OCI-M1 (cell line): ENCODE data around the gene CCDC88B.

Source experiments
- DNase-seq: peaks from one replicate; lab custom pipeline; 2025; lab: John Stamatoyannopoulos, UW

CCDC88B gene, protein sequence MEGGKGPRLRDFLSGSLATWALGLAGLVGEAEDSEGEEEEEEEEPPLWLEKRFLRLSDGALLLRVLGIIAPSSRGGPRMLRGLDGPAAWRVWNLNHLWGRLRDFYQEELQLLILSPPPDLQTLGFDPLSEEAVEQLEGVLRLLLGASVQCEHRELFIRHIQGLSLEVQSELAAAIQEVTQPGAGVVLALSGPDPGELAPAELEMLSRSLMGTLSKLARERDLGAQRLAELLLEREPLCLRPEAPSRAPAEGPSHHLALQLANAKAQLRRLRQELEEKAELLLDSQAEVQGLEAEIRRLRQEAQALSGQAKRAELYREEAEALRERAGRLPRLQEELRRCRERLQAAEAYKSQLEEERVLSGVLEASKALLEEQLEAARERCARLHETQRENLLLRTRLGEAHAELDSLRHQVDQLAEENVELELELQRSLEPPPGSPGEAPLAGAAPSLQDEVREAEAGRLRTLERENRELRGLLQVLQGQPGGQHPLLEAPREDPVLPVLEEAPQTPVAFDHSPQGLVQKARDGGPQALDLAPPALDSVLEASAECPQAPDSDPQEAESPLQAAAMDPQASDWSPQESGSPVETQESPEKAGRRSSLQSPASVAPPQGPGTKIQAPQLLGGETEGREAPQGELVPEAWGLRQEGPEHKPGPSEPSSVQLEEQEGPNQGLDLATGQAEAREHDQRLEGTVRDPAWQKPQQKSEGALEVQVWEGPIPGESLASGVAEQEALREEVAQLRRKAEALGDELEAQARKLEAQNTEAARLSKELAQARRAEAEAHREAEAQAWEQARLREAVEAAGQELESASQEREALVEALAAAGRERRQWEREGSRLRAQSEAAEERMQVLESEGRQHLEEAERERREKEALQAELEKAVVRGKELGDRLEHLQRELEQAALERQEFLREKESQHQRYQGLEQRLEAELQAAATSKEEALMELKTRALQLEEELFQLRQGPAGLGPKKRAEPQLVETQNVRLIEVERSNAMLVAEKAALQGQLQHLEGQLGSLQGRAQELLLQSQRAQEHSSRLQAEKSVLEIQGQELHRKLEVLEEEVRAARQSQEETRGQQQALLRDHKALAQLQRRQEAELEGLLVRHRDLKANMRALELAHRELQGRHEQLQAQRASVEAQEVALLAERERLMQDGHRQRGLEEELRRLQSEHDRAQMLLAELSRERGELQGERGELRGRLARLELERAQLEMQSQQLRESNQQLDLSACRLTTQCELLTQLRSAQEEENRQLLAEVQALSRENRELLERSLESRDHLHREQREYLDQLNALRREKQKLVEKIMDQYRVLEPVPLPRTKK (N-terminal part only)

DNA sequence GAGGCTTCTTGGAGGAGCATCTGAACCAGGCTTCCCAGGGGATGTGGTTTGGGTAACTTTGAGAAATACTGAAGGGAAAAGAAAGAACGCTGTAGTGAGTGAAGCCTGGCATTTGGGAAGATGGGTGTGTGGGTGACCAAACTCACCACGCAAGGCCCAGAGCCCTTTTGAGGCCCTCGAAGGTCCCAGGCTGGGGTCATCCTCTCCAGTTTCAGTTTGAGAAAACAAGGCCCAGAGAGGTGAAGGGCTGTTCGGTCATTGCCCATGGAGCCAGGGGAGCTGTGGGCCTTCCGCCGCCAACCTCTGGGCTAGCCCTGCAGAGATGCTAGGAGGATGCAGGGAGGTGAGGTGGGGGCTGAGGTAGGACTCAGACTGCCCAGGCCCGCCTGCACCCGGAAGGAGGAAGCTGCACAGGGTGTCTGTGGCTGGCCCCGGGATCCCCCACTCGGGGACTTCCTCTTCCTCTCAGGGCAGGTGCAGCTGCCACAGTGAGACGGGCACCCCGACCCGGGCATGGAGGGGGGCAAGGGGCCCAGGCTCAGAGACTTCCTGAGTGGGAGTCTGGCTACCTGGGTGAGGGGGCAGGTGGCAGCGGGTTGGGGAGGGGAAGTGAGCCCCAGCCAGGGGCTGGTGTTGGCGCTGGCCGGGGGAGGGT lies at the start of gene CCDC88B:
Gene CCDC88B, plus strand, starts transcription at position 451 of the 655 bp plus-strand sequence. Its CDS starts 63 bp downstream, at position 514.
- peak; percentile 46 for DNase-seq

DNA sequence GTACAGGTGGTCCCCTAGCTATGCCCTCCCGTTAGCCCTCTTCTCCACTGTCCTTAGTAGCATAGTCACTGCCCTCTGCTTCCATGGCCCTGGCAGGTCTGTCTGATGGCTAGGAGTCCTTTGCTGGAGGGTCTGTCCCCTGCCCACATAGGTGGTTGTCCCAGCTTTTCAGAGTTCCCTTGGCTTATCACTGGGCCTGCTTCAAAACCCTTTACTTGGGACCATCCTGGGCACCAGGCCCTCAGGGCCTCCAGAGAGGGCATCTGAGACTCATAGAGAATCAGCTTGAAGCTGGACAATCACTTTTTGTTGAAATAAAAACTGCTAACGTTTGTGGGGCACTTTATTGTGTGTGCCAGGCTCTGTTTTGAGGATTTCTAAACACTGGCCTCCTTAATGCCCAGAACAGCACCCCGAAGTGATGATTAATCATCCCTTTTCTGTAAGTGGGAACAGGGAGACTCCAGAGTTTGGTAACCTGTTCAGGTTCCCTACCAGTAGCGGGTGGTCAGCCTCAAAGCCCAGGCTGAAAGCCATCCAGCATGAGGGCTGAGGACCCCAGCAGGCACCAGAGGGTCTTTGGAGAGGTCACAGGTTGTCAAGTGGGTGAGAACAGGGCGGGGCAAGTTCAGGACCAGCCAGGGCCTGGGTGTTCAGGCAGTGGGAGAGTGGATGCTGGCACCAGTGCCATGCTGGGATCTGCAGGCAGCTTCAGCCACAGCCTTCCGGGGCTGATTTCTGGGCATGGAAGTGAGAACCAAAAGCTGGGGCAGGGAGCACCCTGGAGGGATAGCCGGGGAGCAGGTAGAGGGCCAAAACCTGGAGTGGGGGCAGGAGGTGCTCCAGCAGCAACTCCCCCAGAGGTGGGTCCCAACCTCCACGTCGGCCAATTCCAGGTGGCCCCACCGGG lies 49.4 kb upstream of the CCDC88B start:
- no peak for DNase-seq

DNA sequence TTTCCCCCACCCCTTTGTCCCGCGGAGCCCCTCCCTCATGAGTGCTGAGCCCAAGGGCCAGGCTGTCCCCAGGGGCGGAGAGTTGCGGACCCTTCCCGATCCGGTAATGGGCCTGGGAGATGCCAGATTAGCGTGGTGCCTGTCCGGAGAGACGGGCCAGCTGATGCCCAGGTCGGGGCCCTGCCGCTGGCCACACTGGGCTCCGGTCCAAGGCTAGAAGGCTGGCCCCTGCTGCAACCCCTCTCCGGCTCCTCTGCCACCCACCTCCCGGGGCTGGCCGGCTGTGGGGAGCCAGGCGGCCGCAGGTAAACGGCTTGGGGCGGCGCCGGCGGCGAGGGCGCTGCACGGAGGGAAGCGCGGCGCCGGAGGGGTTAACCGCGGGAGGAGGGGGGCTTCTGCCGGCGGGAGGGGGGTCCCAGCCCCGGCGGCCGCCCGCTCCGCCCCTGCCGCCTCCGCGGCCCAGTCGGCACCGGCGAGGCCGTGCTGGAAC lies 48.7 kb upstream of the CCDC88B start, which contains the start of gene KCNK4:
Gene KCNK4, plus strand, starts transcription at position 41 of the 490 bp plus-strand sequence. CDS start 1,717 bp downstream, outside the sequence.
- no peak for DNase-seq

DNA sequence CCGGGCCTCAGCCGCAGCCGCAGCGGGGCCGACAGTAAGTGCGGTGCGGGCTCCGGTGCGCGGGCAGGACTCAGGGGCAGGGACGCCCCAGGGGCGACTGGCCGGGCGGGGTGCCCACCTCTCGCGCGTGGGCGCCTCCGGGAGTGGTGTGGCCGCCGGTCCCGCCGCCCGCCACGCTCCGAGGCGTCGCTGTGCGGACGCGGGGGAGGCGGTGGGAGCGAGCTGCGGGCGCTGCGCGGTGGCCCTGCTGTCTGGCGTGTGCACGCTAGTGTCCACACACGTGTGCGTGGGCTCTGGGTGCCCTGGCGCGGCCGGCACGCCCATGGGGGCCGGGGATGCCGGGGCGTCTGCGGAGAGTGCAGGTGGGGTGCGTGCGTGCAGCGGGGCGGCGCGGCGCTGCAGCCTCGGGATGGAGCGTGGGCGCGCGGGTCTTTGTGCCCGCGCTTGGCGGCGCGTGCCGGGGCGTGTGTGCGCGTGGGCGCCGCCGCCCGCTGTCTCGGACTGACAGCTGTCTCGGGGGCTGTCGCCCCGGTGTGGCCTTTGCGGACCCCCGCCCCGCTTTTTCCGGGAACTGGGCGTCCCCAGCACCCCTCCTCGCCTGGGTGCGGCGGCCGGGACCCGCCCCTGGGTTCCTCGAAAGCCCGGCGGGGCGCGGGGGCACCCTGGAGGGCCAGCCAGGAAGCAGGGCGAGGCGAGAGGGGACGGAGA lies 48.1 kb upstream of the CCDC88B start:
- DNase-seq: no peak

DNA sequence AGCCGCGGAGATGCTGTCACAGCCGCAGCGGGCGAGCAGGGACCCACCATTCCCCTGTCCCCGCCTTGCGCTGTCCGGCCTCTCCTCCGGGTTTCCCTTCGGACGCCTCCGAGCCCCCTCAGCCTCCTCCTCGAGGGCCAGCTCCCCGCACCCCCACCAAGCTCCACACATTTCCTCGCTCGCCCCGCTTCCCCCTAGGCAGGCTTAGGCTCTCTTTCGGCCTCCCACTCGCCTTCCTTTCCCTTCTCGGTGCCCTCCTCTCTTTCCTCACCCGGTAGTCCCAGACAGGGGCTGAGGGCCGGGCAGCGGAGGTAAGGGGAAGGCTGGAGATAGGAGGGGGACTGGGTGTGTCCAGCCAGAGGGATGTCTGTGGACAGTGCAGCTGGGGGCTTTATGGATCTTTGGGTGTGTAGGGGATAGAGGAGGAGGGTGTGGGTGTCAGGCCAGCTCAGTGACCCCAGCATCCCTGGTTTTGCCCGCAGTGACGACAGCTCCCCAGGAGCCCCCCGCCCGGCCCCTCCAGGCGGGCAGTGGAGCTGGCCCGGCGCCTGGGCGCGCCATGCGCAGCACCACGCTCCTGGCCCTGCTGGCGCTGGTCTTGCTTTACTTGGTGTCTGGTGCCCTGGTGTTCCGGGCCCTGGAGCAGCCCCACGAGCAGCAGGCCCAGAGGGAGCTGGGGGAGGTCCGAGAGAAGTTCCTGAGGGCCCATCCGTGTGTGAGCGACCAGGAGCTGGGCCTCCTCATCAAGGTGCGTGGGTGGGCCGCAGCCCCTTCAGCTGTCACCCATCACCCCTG lies 47.3 kb upstream of the CCDC88B start:
- no peak for DNase-seq

DNA sequence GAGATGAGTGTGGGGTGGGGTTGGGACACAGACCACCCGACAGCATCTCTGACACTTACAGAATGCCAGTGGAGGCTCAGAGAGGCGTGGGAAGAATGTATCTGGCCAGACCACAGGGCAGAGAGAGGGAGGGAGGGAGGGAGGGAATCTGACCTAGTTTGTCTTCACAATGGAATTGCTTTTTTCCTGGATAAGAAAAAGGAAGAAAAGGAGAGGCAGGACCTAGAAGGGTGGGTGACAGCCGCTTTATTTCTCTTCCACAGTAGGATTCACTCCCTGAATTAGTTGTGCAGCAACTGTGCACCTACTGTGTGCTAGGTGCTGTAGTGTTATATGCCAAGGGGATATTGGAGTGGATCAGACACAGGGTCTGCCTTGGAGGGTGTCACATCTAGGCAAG lies 45.2 kb upstream of the CCDC88B start:
- DNase-seq: no peak

DNA sequence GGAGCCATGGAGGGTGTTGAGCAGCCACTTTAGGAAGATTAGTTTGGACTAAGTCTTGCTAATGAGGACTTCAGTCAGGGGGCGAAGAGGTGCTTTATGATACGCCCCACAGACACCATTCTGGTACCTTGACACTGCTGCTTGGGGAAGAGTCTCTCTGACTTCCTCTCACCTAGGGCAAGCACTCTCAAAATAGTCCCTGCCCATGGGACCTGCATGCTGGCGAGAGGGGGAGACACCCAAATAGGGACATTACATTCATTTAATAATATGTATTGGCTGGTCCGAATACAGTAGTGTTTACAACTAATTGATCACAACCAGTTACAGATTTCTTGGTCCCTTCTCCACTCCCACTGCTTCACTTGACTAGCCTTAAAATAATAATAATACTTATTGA lies 44.2 kb upstream of the CCDC88B start:
- no peak for DNase-seq

DNA sequence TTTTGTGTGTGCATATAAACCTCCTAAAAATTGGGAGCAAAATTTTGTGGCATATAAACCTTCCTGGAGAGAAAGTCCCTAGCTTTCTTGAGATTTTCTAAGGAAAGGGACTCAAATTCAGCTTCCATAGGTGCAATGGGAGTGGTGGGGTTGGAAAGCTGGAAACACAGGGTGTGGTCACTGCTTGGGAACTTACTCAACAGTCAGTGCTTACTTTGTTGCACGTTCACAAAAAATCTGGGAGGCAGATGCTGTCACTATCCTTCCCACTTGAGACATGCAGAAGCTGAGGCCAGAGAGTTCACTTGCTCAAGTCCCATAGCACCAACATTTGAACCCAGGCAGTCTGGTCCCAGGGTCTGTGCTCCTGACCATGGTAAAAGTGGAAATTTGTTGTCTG lies 43.8 kb upstream of the CCDC88B start:
- no peak for DNase-seq

DNA sequence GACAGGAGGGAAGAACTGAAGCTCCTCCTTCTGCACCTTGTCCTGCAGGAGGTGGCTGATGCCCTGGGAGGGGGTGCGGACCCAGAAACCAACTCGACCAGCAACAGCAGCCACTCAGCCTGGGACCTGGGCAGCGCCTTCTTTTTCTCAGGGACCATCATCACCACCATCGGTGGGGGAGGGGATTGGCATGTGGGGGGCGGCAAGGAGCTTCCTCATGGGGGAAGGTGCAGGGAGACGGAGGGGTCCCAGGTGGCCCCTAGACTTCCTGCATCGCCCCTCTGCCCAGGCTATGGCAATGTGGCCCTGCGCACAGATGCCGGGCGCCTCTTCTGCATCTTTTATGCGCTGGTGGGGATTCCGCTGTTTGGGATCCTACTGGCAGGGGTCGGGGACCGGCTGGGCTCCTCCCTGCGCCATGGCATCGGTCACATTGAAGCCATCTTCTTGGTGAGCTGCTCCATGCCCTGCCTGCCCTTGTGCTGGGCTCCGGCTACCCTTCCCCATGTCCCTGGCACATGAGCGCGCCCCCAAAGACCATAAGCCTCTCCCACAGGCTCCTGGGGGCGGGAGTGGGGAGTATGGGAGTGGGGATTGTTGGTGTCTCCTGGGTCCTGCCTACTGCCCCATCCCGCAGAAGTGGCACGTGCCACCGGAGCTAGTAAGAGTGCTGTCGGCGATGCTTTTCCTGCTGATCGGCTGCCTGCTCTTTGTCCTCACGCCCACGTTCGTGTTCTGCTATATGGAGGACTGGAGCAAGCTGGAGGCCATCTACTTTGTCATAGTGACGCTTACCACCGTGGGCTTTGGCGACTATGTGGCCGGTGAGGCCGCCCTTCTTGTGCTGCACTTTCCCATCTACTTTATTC lies 42.9 kb upstream of the CCDC88B start:
- no peak for DNase-seq

DNA sequence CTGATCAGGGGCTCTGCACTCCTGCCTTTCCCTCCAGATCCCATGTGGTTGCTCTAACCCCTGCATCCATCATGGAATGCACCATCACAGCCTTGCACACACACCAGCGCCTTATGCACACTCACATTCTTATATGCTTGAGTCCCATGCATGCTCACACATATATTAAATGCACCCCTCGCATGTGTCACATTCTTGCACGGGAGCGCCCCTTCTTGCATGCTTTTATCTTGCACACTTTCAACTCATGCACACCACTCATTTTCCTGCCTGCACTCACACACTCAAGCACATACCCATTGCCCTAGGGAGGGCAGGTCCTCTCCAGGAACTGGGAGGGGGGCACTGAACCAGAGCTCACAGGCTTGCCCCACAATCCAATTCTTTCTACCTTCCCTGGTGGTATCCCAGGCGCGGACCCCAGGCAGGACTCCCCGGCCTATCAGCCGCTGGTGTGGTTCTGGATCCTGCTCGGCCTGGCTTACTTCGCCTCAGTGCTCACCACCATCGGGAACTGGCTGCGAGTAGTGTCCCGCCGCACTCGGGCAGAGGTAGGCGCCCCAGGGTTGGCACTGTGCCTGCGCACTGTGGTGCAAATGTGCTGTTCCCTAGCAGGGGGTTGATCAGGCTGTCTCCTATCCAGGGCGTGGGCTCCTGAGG lies 42.2 kb upstream of the CCDC88B start:
- no peak for DNase-seq

DNA sequence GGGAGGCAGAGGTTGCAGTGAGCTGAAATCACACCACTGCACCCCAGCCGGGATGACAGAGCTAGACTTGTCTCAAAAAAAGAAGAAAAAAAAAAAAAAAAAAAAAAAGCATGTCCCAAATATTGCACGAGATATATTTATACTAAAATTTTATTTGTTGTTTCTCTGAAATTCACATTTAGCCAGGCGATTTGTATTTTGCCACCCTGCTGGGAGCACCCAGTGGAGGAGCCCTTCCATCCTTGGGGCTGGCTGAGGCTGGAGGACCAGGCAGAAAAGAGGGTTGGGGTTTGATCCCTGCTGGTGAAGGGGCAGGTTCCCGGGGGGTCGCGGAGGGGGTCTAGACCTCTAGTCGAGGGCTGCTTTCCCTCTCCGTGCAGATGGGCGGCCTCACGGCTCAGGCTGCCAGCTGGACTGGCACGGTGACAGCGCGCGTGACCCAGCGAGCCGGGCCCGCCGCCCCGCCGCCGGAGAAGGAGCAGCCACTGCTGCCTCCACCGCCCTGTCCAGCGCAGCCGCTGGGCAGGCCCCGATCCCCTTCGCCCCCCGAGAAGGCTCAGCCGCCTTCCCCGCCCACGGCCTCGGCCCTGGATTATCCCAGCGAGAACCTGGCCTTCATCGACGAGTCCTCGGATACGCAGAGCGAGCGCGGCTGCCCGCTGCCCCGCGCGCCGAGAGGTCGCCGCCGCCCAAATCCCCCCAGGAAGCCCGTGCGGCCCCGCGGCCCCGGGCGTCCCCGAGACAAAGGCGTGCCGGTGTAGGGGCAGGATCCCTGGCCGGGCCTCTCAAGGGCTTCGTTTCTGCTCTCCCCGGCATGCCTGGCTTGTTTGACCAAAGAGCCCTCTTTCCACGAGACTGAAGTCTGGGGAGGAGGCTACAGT lies 40.8 kb upstream of the CCDC88B start:
- no peak for DNase-seq

DNA sequence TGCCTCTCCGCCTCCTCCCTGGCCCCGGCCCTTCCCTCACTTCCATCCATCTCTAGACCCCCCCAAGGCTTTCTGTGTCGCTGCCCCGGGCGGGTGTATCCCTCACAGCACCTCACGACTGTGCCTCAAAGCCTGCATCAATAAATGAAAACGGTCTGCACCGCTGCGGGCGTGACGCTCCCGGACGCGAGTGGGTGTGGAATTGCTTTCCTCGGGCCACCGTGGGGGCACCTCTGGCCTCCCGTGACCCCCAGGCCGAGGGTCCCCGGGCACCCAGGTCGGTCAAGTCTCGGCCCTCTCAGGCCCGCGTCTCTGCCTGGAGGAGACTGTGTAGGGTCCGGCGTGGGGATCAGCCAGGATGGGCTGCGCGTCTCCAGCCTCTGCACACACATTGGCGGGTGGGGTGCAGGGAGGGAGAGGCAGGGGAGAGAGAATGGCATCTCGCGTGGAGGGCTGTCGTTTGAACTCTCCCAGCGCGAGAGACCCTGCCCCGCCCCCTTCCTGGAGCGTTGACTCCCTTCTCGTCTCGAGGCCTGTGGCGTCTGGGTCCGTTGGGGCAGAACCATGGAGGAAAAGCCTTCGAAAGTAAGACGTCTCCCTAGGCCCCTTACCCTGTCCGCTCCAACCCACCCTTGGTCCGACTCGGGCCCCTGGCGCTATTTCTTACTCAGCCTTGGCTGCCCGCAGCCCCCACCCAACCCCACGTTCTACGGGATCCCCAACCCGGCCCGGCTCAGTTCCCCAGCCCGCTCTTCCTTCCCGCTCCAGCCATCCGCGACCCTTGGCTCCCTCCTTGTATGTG lies 40.0 kb upstream of the CCDC88B start, which contains the start of gene CATSPERZ:
Gene CATSPERZ, plus strand, starts transcription at position 512 of the 802 bp plus-strand sequence. Its CDS starts 53 bp downstream, at position 565.
- DNase-seq: no peak

DNA sequence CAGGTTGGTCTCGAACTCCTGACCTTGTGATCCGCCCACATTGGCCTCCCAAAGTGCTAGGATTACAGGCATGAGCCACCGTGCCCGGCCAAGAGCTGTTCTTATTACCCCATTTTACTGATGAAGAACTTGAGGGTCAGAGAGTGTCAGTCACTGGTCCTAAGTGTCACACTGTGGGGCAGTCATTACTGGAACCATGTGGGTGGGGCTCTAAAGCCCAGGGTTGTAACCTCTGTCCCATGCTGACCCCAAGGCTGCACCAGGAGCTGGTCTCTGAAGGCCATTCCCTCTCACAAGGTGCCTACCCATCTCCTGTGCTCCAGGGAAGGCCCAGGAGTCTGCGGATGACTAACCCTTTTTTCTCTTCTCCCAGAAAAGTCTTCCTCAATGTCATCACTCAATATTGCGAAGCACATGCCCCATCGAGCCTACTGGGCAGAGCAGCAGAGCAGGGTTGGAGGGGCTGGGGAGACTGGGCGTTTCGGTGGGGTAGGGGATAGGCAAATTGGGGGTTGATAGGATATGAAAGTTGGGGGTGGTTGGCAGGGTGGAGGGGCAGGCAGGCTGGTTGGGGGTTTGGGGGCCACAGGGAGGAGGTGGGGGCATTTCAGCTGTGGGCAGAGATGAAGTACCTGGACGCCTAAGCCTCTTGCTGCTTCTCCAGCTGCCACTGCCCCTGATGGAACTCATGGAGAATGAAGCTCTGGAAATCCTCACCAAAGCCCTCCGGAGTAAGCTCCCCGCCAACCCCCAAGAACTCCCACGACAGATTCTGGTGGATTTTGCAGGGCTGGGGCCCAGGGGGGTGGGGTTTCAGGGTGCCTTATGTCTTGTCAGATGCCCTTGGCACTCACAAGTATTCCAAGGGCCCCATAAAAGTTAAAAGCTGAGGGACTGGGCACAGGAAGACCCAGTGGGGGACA lies 36.6 kb upstream of the CCDC88B start:
- DNase-seq: peak; percentile 7

DNA sequence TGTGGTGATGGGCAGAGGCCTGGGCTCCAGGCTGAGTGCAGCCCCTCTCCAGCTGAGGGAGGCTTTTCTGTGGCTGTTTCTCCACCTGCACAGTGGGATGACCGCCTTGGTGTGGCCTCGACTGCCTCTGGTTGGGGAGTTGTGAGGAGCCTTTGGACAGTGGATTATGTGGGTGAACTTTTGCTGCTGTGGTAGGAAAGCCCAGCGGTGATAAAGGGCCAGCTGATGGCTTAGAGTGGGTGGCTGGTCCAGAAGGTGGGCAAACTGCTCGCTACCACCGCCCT lies 36.0 kb upstream of the CCDC88B start:
- no peak for DNase-seq
